Chondrocyte (in vitro differentiated cells): ENCODE results near the gene SEMA7A. TPM values are rescaled to one million over a fixed set of nuclear protein-coding genes. Genes with fewer than 3 reads are reported as not detected.

Experiments
- DNase-seq: peaks from one replicate; pipeline ENCODE4 v3.0.0; 2021; ENCODE audit warnings: mixed read lengths, low spot score
- H3K27ac Mint-ChIP-seq: one replicate; pipeline ENCODE4 v1.8.0; 2021; ENCODE audit warnings: mild to moderate bottlenecking, moderate library complexity, mixed read lengths; ENCODE audit not compliant: unreplicated experiment
- H3K27me3 Mint-ChIP-seq: 2 replicates; pipeline ENCODE4 v1.8.0; 2021; ENCODE audit warnings: low read depth, mixed read lengths
- H3K36me3 Mint-ChIP-seq: 2 replicates; pipeline ENCODE4 v1.8.0; 2021; ENCODE audit warnings: low read depth, mixed read lengths
- H3K4me1 Mint-ChIP-seq: 2 replicates; pipeline ENCODE4 v1.8.0; 2021; ENCODE audit warnings: low read depth, mild to moderate bottlenecking, mixed read lengths
- H3K4me3 Mint-ChIP-seq: one replicate; pipeline ENCODE4 v1.8.0; 2021; ENCODE audit warnings: mild to moderate bottlenecking, moderate library complexity, mixed read lengths; ENCODE audit not compliant: unreplicated experiment
- H3K9me3 Mint-ChIP-seq: 2 replicates; pipeline ENCODE4 v1.8.0; 2021; ENCODE audit warnings: low read depth, mixed read lengths
- total RNA-seq: library from RNA; stranded (reverse); gene quantifications from 3 replicates; pipeline ENCODE4 v1.2.1, GENCODE V29; 2021
- TF ChIP-seq, protein P1 (sequence below): fragments of 200-600 bp; sonication (generic); IDR thresholded peaks from 2 replicates; pipeline ENCODE4 v1.5.0; 2021; ENCODE audit warnings: antibody characterized with exemption, mild to moderate bottlenecking, moderate library complexity

SEMA7A gene
- total RNA-seq, 1 donor from 2014 or later = 2.3 TPM

DNA sequence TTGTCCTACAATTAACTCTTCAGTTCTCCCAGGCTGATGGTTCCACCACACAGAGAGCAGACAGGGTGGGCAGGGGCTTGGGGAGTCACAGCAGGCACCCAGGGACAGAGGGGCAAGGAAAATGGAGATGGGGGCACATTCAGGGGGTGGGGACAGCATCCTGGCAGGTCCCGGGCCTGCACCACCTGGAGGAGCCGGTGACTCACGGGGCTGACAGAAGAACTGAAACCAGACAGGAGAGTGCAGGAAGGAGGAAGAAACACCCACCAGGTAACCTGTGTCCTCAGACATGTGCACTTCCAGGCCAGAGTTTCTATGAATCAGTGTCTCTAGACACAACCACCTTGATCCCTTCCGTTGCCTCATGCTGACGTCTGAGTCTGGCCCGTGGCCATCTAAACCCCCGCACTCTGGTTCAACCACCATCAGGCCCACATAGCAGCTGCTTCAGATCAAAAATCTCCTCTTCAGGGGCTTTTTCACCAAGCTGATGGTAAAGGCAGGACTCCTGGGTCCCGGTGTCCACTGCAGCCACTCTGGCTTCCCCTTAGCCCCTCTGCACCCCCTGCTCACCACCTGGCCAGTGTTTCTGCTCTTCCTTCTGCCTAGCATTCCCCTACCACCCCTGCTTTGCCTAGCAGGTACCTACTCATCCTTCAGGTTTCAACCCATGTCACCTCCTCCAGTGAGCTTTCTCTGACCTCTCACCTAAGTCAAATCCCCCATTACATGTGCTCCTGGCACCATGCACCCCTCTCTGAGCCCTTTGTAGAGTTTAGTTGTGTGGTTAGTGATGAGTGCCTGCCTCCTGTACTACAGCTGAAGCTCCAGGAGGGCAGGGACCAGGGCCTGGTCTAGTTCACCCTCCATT lies 49.8 kb downstream of the SEMA7A start:
- Mint-ChIP-seq H3K27me3 (no peaks in the 10 kb centered on the region), H3K4me3 (no peak overlapping the region), H3K27ac (no peak overlapping the region), H3K9me3 (no peaks in the 10 kb centered on the region), H3K36me3 (no peaks in the 10 kb centered on the region), H3K4me1 (peaks cover under 1% of the 10 kb centered on the region)
- TF ChIP-seq, protein P1, sequence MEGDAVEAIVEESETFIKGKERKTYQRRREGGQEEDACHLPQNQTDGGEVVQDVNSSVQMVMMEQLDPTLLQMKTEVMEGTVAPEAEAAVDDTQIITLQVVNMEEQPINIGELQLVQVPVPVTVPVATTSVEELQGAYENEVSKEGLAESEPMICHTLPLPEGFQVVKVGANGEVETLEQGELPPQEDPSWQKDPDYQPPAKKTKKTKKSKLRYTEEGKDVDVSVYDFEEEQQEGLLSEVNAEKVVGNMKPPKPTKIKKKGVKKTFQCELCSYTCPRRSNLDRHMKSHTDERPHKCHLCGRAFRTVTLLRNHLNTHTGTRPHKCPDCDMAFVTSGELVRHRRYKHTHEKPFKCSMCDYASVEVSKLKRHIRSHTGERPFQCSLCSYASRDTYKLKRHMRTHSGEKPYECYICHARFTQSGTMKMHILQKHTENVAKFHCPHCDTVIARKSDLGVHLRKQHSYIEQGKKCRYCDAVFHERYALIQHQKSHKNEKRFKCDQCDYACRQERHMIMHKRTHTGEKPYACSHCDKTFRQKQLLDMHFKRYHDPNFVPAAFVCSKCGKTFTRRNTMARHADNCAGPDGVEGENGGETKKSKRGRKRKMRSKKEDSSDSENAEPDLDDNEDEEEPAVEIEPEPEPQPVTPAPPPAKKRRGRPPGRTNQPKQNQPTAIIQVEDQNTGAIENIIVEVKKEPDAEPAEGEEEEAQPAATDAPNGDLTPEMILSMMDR = no peak
- no peak for DNase-seq

GRCh38 chr15:74383286-74383685 lies 50.5 kb downstream of the SEMA7A start:
- Mint-ChIP-seq H3K27me3 (no peaks in the 10 kb centered on the region), H3K4me3 (no peak overlapping the region), H3K4me1 (peaks cover 3% of the 10 kb centered on the region), H3K9me3 (no peaks in the 10 kb centered on the region), H3K27ac (no peak overlapping the region), H3K36me3 (no peaks in the 10 kb centered on the region)
- no peak for DNase-seq
- TF ChIP-seq, protein P1 = no peak

- TF ChIP-seq, protein P1 = peak; percentile 99
- Mint-ChIP-seq H3K27ac (no peak overlapping the region), H3K36me3 (no peaks in the 10 kb centered on the region), H3K9me3 (no peaks in the 10 kb centered on the region), H3K4me3 (no peak overlapping the region), H3K4me1 (peaks cover 3% of the 10 kb centered on the region), H3K27me3 (no peaks in the 10 kb centered on the region)
- DNase-seq = no peak
Measured at GRCh38 chr15:74382004-74382816, 51.5 kb downstream of the SEMA7A start.

- Mint-ChIP-seq H3K36me3 (no peaks in the 10 kb centered on the region), H3K27me3 (no peaks in the 10 kb centered on the region), H3K27ac (no peak overlapping the region), H3K4me1 (peaks cover 3% of the 10 kb centered on the region), H3K9me3 (no peaks in the 10 kb centered on the region), H3K4me3 (no peak overlapping the region)
- no peak for DNase-seq
- TF ChIP-seq, protein P1 = no peak
Measured at GRCh38 chr15:74381481-74381880, 52.3 kb downstream of the SEMA7A start.

DNA sequence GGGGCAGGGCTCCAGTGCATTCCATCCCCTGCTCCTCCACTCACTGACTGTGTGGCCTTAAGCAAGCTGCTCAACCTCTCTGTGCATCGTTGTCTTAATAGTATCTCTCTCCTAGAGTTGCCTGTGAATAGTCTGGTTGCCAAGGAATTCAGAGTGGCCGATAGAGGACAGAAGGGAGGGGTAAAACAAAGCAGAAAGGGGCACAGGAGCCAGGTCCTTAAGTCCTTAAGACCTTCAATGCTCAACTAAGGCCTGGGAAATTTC lies 52.6 kb downstream of the SEMA7A start:
- TF ChIP-seq, protein P1 = no peak
- no peak for DNase-seq
- Mint-ChIP-seq H3K9me3 (no peaks in the 10 kb centered on the region), H3K27me3 (no peaks in the 10 kb centered on the region), H3K4me1 (peaks cover 3% of the 10 kb centered on the region), H3K36me3 (no peaks in the 10 kb centered on the region), H3K4me3 (no peak overlapping the region), H3K27ac (no peak overlapping the region)
